Naive B cell (primary cell): ENCODE data around the gene ACTN2. TPM values are rescaled to one million over a fixed set of nuclear protein-coding genes. Genes with fewer than 3 reads are reported as not detected.

Experiments
- ATAC-seq, 2 donors: fragments of 150-1000 bp; cut with Tn5 transposase; 2 replicates each; pipeline ENCODE4 v1.10.0; 2021; ENCODE audit warnings: low read depth in 2 of 2, mild to moderate bottlenecking in 2 of 2, moderate library complexity in 2 of 2
- DNase-seq: peaks from one replicate; pipeline ENCODE4 v3.0.0; 2022
- H3K27ac Mint-ChIP-seq, 6 donors: one replicate each; pipeline ENCODE4 v1.8.0; 2020 to 2022; ENCODE audit warnings: mild to moderate bottlenecking in 6 of 6, mixed read lengths in 6 of 6, moderate library complexity in 5 of 6, inconsistent platforms in 2 of 6
- H3K27me3 Mint-ChIP-seq, 3 donors: one replicate each; pipeline ENCODE4 v1.8.0; 2021 to 2022; ENCODE audit warnings: mixed read lengths in 3 of 3, mild to moderate bottlenecking in 1 of 3
- H3K36me3 Mint-ChIP-seq, 2 donors: one replicate each; pipeline ENCODE4 v1.8.0; 2020 to 2022; ENCODE audit warnings: mixed read lengths in 2 of 2, inconsistent platforms in 1 of 2, mild to moderate bottlenecking in 1 of 2
- H3K4me1 Mint-ChIP-seq, 3 donors: one replicate each; pipeline ENCODE4 v1.8.0; 2020 to 2022; ENCODE audit warnings: mixed read lengths in 3 of 3, inconsistent platforms in 1 of 3, mild to moderate bottlenecking in 1 of 3, moderate library complexity in 1 of 3
- H3K4me3 Mint-ChIP-seq, 8 donors: one replicate each; pipeline ENCODE4 v1.8.0; 2020 to 2022; ENCODE audit warnings: mild to moderate bottlenecking in 8 of 8, mixed read lengths in 8 of 8, moderate library complexity in 8 of 8, inconsistent platforms in 2 of 8
- H3K9me3 Mint-ChIP-seq, 7 donors: one replicate each; pipeline ENCODE4 v1.8.0; 2020 to 2022; ENCODE audit warnings: mixed read lengths in 7 of 7, mild to moderate bottlenecking in 5 of 7, inconsistent platforms in 2 of 7, moderate library complexity in 1 of 7
- polyA plus RNA-seq, 6 donors: library from polyadenylated mRNA; unstranded; fragments of 300-500 nt; fragmentation: Illumina TruSeq; gene quantifications; one replicate each; pipeline ENCODE4 v1.2.3, GENCODE V29; 2021; ENCODE audit warnings: low read depth in 6 of 6

ACTN2 gene
- polyA plus RNA-seq, 6 donors from 2014 or later = not detected

- no peak for ATAC-seq
- Mint-ChIP-seq H3K36me3 (no peaks in the 10 kb centered on the region), H3K4me1 (no peaks in the 10 kb centered on the region), H3K27ac (no peak overlapping the region), H3K27me3 (peaks cover 24 to 38% (median 36%) of the 10 kb centered on the region in 3 donors), H3K4me3 (no peak overlapping the region), H3K9me3 (no peaks in the 10 kb centered on the region)
- no peak for DNase-seq
Observed at GRCh38 chr1:236768601-236769000, 82.3 kb downstream of the ACTN2 start.

GRCh38 chr1:236773919-236774318 lies 87.6 kb downstream of the ACTN2 start:
- H3K27ac Mint-ChIP-seq = no peak overlapping the region
- ATAC-seq (no peak), DNase-seq (no peak)
- H3K4me3 Mint-ChIP-seq = no peak overlapping the region
- H3K9me3 Mint-ChIP-seq = peaks cover 0 to 19% (median 8%) of the 10 kb centered on the region in 7 donors
- H3K4me1 Mint-ChIP-seq = no peaks in the 10 kb centered on the region
- peaks cover 42 to 48% (median 46%) of the 10 kb centered on the region in 3 donors for H3K27me3 Mint-ChIP-seq
- H3K36me3 Mint-ChIP-seq = peaks cover 7% of the 10 kb centered on the region in 2 donors

GRCh38 chr1:236774926-236775325 lies 88.6 kb downstream of the ACTN2 start:
- Mint-ChIP-seq H3K4me1 (no peaks in the 10 kb centered on the region), H3K9me3 (peaks cover 5 to 27% (median 15%) of the 10 kb centered on the region in 7 donors)
- DNase-seq = no peak

GRCh38 chr1:236779312-236779711 lies 93.0 kb downstream of the ACTN2 start:
- Mint-ChIP-seq H3K27ac (no peak overlapping the region), H3K4me1 (no peaks in the 10 kb centered on the region), H3K4me3 (peak overlapping the region in 1 of 8 donors; percentile 31)

More at GRCh38 chr1:236774926-236775325, 88.6 kb downstream of the ACTN2 start:
- ATAC-seq = no peak
- peaks cover 13 to 15% of the 10 kb centered on the region in 2 donors for H3K36me3 Mint-ChIP-seq
- no peak overlapping the region for H3K27ac Mint-ChIP-seq
- peaks cover 38 to 46% (median 44%) of the 10 kb centered on the region in 3 donors for H3K27me3 Mint-ChIP-seq
- H3K4me3 Mint-ChIP-seq = no peak overlapping the region

GRCh38 chr1:236785477-236785876 lies 99.2 kb downstream of the ACTN2 start:
- Mint-ChIP-seq H3K27me3 (peaks cover 12 to 31% (median 26%) of the 10 kb centered on the region in 3 donors), H3K36me3 (no peaks in the 10 kb centered on the region), H3K4me3 (no peak overlapping the region), H3K27ac (no peak overlapping the region), H3K9me3 (peaks cover 0 to 6% (median 3%) of the 10 kb centered on the region in 7 donors), H3K4me1 (no peaks in the 10 kb centered on the region)
- DNase-seq (no peak), ATAC-seq (no peak)

More at GRCh38 chr1:236779312-236779711, 93.0 kb downstream of the ACTN2 start:
- no peak for ATAC-seq
- H3K27me3 Mint-ChIP-seq = peaks cover 38 to 53% (median 42%) of the 10 kb centered on the region in 3 donors
- H3K36me3 Mint-ChIP-seq = peaks cover 13 to 15% of the 10 kb centered on the region in 2 donors
- DNase-seq = no peak
- H3K9me3 Mint-ChIP-seq = peaks cover 5 to 27% (median 15%) of the 10 kb centered on the region in 7 donors

- ATAC-seq = no peak
- Mint-ChIP-seq H3K4me1 (no peaks in the 10 kb centered on the region), H3K4me3 (no peak overlapping the region), H3K36me3 (no peaks in the 10 kb centered on the region), H3K9me3 (peaks cover 0 to 6% (median 3%) of the 10 kb centered on the region in 7 donors), H3K27me3 (peaks cover 10 to 26% (median 24%) of the 10 kb centered on the region in 3 donors), H3K27ac (no peak overlapping the region)
- DNase-seq = no peak
Observed at GRCh38 chr1:236786453-236786852, 100.2 kb downstream of the ACTN2 start.

GRCh38 chr1:236794585-236795034 lies 108.3 kb downstream of the ACTN2 start:
- H3K27ac Mint-ChIP-seq = peak overlapping the region; percentile 96 to 99 (median 98)
- DNase-seq (no peak), ATAC-seq (peak; percentile 12 to 24)
- no peaks in the 10 kb centered on the region for H3K9me3 Mint-ChIP-seq
- peak overlapping the region; percentile 90 to 99 (median 97) for H3K4me3 Mint-ChIP-seq
- H3K27me3 Mint-ChIP-seq = peaks cover 14 to 25% (median 17%) of the 10 kb centered on the region in 3 donors
- no peaks in the 10 kb centered on the region for H3K36me3 Mint-ChIP-seq
- peaks cover 20 to 34% (median 26%) of the 10 kb centered on the region in 3 donors for H3K4me1 Mint-ChIP-seq

GRCh38 chr1:236795035-236795756 lies 108.9 kb downstream of the ACTN2 start, which contains the start of gene MTR:
TSS of gene MTR (plus strand) at chr1:236795292. CDS start at chr1:236795704, 412 bp downstream.
- peak within 1 kb of the TSS; percentile 96 to 99 (median 98) for H3K27ac Mint-ChIP-seq
- peaks cover 12 to 23% (median 15%) of the 10 kb centered on the region in 3 donors for H3K27me3 Mint-ChIP-seq
- DNase-seq (peak; percentile 94), ATAC-seq (peak; percentile 88 to 89)
- no peaks in the 10 kb centered on the region for H3K9me3 Mint-ChIP-seq
- H3K4me3 Mint-ChIP-seq = peak within 1 kb of the TSS; percentile 90 to 99 (median 97)
- H3K4me1 Mint-ChIP-seq = peaks cover 20 to 34% (median 32%) of the 10 kb centered on the region in 3 donors
- no peaks in the 10 kb centered on the region for H3K36me3 Mint-ChIP-seq

- no peaks in the 10 kb centered on the region for H3K9me3 Mint-ChIP-seq
- DNase-seq = no peak
- H3K4me1 Mint-ChIP-seq = peaks cover 20 to 36% (median 34%) of the 10 kb centered on the region in 3 donors
- H3K27me3 Mint-ChIP-seq = peaks cover 11 to 17% (median 12%) of the 10 kb centered on the region in 3 donors
- H3K4me3 Mint-ChIP-seq = peak overlapping the region; percentile 90 to 99 (median 97)
- H3K27ac Mint-ChIP-seq = peak overlapping the region; percentile 96 to 99 (median 98)
- ATAC-seq = peak; percentile 15 to 19
- no peaks in the 10 kb centered on the region for H3K36me3 Mint-ChIP-seq
Observed at GRCh38 chr1:236795757-236796667, 109.7 kb downstream of the ACTN2 start.

GRCh38 chr1:236799001-236799400 lies 112.7 kb downstream of the ACTN2 start:
- ATAC-seq = no peak
- H3K4me1 Mint-ChIP-seq = peaks cover 35 to 56% (median 52%) of the 10 kb centered on the region in 3 donors
- no peak overlapping the region for H3K4me3 Mint-ChIP-seq
- H3K9me3 Mint-ChIP-seq = no peaks in the 10 kb centered on the region
- H3K36me3 Mint-ChIP-seq = no peaks in the 10 kb centered on the region
- H3K27ac Mint-ChIP-seq = no peak overlapping the region
- peaks cover 0 to 7% (median 0%) of the 10 kb centered on the region in 3 donors for H3K27me3 Mint-ChIP-seq
- no peak for DNase-seq

GRCh38 chr1:236800002-236800620 lies 113.8 kb downstream of the ACTN2 start:
- no peak for DNase-seq
- no peak for ATAC-seq
- H3K27ac Mint-ChIP-seq = no peak overlapping the region
- H3K4me1 Mint-ChIP-seq = peaks cover 35 to 61% (median 45%) of the 10 kb centered on the region in 3 donors
- peaks cover 6 to 7% of the 10 kb centered on the region in 2 donors for H3K36me3 Mint-ChIP-seq
- H3K27me3 Mint-ChIP-seq = no peaks in the 10 kb centered on the region
- H3K9me3 Mint-ChIP-seq = no peaks in the 10 kb centered on the region
- H3K4me3 Mint-ChIP-seq = no peak overlapping the region

- DNase-seq = no peak
- H3K36me3 Mint-ChIP-seq = peaks cover 10% of the 10 kb centered on the region in 2 donors
- no peaks in the 10 kb centered on the region for H3K9me3 Mint-ChIP-seq
- no peaks in the 10 kb centered on the region for H3K27me3 Mint-ChIP-seq
- no peak overlapping the region for H3K27ac Mint-ChIP-seq
- H3K4me3 Mint-ChIP-seq = no peak overlapping the region
- peaks cover 37 to 61% (median 44%) of the 10 kb centered on the region in 3 donors for H3K4me1 Mint-ChIP-seq
- ATAC-seq = no peak
Observed at GRCh38 chr1:236800623-236801022, 114.3 kb downstream of the ACTN2 start.

- Mint-ChIP-seq H3K4me3 (no peak overlapping the region), H3K4me1 (peaks cover 30 to 46% (median 30%) of the 10 kb centered on the region in 3 donors), H3K27ac (peak overlapping the region in 1 of 6 donors; percentile 13), H3K9me3 (no peaks in the 10 kb centered on the region), H3K27me3 (no peaks in the 10 kb centered on the region), H3K36me3 (peaks cover 10% of the 10 kb centered on the region in 2 donors)
- DNase-seq (no peak), ATAC-seq (no peak)
Observed at GRCh38 chr1:236802264-236802663, 116.0 kb downstream of the ACTN2 start.
